ENCODE results near the gene ZNF879.

The ZNF879 gene

DNA sequence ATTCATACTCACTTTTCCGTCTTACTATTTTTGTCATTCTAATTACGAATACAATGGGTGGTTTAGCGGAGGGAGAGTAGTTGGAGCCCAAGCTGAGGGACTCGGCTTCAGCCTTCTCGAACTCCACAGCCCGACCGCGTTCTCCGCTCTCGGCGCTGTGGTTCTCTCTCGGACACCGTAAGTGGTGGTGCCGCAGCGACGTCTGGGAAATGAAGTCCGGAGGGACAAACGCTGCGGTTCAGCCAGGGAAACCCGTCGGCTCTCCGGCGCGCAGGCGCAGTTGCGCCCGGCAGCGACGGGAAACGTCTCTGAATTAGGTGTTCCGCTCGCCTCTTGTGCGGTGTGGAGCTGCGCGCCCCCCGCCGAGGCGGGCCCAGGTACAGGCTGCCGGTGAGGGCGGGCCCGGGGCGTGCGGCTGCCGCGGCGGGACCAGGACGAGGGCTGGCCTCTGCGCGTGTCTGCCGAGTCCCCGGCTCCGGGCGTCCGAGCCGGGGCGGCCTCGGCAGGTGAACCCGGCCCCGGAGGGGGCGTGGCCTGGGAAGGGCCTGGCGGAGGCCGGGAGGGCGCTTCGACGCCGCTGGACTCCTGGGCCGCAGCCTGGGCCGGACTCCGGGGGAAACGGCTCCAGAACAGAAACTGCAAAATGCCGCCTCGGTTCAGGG is at the start of gene ZNF879:
Gene ZNF879 (plus strand): TSS at position 277 of the 662 bp plus-strand sequence. CDS start 1,201 bp downstream, outside the sequence.
- peaks cover 2% of the 10 kb centered on the region; the same call in 1 of the 2 replicates for H3K4me1 ChIP-seq (ENCODE audit: insufficient read depth, low read length)
- no peak within 1 kb of the TSS for H3K27ac ChIP-seq (ENCODE audit: low read length)
- H3K4me3 ChIP-seq (ENCODE audit: low read length) = peak within 1 kb of the TSS; percentile 69
- peaks cover 47% of the 10 kb centered on the region for H3K9me3 ChIP-seq (ENCODE audit: insufficient read depth, low read depth, low read length)
- peaks cover 8% of the 10 kb centered on the region for H3K27me3 ChIP-seq (ENCODE audit: insufficient read depth, low read length)
- peak within 1 kb of the TSS; percentile 68 for H3K9ac ChIP-seq (ENCODE audit: low read depth, low read length)
- peaks cover 21% of the 10 kb centered on the region for H3K36me3 ChIP-seq (ENCODE audit: insufficient read depth, low read depth, low read length)

DNA sequence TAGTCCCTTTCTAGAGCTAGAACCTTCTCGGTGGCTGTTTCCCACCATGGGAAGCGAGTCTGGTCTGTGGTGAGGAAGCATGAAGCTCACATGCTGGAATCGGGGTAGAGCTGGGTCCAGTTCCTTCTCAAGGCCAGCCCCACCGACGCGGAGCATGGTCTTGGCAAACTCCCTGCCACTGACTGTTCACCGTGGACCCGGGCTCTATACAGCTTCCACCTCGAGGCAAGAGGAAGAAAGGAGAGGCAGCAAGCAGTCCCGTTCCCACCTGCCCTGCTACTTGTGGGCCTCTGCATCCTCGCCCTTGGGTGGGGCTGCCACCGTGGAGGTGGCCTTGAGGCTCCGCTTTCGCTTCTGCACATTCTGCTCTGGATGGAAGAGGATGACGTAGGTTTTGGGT is 42.2 kb upstream of the ZNF879 start:
- H3K4me3 ChIP-seq (ENCODE audit: low read length) = no peak overlapping the region
- H3K36me3 ChIP-seq (ENCODE audit: insufficient read depth, low read depth, low read length) = no peaks in the 10 kb centered on the region
- H3K27me3 ChIP-seq (ENCODE audit: insufficient read depth, low read length) = no peaks in the 10 kb centered on the region
- peaks cover 93% of the 10 kb centered on the region for H3K9me3 ChIP-seq (ENCODE audit: insufficient read depth, low read depth, low read length)
- H3K27ac ChIP-seq (ENCODE audit: low read length) = no peak overlapping the region
- no peak overlapping the region for H3K9ac ChIP-seq (ENCODE audit: low read depth, low read length)
- H3K4me1 ChIP-seq (ENCODE audit: insufficient read depth, low read length) = no peaks in the 10 kb centered on the region

DNA sequence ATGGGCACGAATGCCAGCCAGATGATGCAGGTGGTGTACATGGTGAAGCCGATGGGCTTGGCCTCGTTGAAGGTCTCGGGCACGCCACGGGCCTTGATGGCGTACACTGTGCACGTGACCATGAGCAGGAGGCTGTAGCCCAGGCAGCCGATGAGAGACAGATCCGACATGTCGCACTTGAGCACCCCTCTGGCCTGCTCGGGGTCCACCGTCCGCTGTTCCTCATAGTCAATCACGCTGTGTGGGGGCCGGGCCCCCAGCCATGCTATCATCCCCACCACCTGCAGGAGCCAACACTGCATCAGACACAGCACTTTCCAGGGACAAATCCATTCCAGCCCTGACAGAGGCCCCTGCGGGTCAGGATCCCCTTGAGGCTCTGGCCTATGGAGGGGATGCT is 40.7 kb upstream of the ZNF879 start:
- no peak overlapping the region for H3K9ac ChIP-seq (ENCODE audit: low read depth, low read length)
- H3K4me3 ChIP-seq (ENCODE audit: low read length) = no peak overlapping the region
- no peak overlapping the region for H3K27ac ChIP-seq (ENCODE audit: low read length)
- peaks cover 88% of the 10 kb centered on the region for H3K9me3 ChIP-seq (ENCODE audit: insufficient read depth, low read depth, low read length)
- H3K27me3 ChIP-seq (ENCODE audit: insufficient read depth, low read length) = no peaks in the 10 kb centered on the region
- no peaks in the 10 kb centered on the region for H3K4me1 ChIP-seq (ENCODE audit: insufficient read depth, low read length)
- H3K36me3 ChIP-seq (ENCODE audit: insufficient read depth, low read depth, low read length) = no peaks in the 10 kb centered on the region

GRCh38 chr5:178983728-178984127 is 39.9 kb upstream of the ZNF879 start:
- Histone ChIP-seq H3K36me3 (ENCODE audit: insufficient read depth, low read depth, low read length) (no peaks in the 10 kb centered on the region), H3K27ac (ENCODE audit: low read length) (no peak overlapping the region), H3K4me1 (ENCODE audit: insufficient read depth, low read length) (no peaks in the 10 kb centered on the region), H3K4me3 (ENCODE audit: low read length) (no peak overlapping the region), H3K9ac (ENCODE audit: low read depth, low read length) (no peak overlapping the region), H3K27me3 (ENCODE audit: insufficient read depth, low read length) (no peaks in the 10 kb centered on the region), H3K9me3 (ENCODE audit: insufficient read depth, low read depth, low read length) (peaks cover 88% of the 10 kb centered on the region)

- no peak overlapping the region for H3K27ac ChIP-seq (ENCODE audit: low read length)
- peaks cover 85% of the 10 kb centered on the region for H3K9me3 ChIP-seq (ENCODE audit: insufficient read depth, low read depth, low read length)
- no peaks in the 10 kb centered on the region for H3K27me3 ChIP-seq (ENCODE audit: insufficient read depth, low read length)
- H3K4me3 ChIP-seq (ENCODE audit: low read length) = no peak overlapping the region
- no peak overlapping the region for H3K9ac ChIP-seq (ENCODE audit: low read depth, low read length)
- H3K36me3 ChIP-seq (ENCODE audit: insufficient read depth, low read depth, low read length) = no peaks in the 10 kb centered on the region
- H3K4me1 ChIP-seq (ENCODE audit: insufficient read depth, low read length) = no peaks in the 10 kb centered on the region
These were observed 39.2 kb upstream of the ZNF879 start for GRCh38 chr5:178984145-178985072.

- Histone ChIP-seq H3K9ac (ENCODE audit: low read depth, low read length) (no peak overlapping the region), H3K9me3 (ENCODE audit: insufficient read depth, low read depth, low read length) (peaks cover 78% of the 10 kb centered on the region), H3K27me3 (ENCODE audit: insufficient read depth, low read length) (no peaks in the 10 kb centered on the region), H3K27ac (ENCODE audit: low read length) (no peak overlapping the region), H3K4me3 (ENCODE audit: low read length) (no peak overlapping the region), H3K4me1 (ENCODE audit: insufficient read depth, low read length) (no peaks in the 10 kb centered on the region), H3K36me3 (ENCODE audit: insufficient read depth, low read depth, low read length) (no peaks in the 10 kb centered on the region)
These were observed 37.2 kb upstream of the ZNF879 start for GRCh38 chr5:178986326-178986960.

GRCh38 chr5:178988436-178989220 is 35.0 kb upstream of the ZNF879 start:
- Histone ChIP-seq H3K36me3 (ENCODE audit: insufficient read depth, low read depth, low read length) (no peaks in the 10 kb centered on the region), H3K9ac (ENCODE audit: low read depth, low read length) (no peak overlapping the region), H3K27ac (ENCODE audit: low read length) (no peak overlapping the region), H3K9me3 (ENCODE audit: insufficient read depth, low read depth, low read length) (peaks cover 57% of the 10 kb centered on the region), H3K4me3 (ENCODE audit: low read length) (no peak overlapping the region), H3K27me3 (ENCODE audit: insufficient read depth, low read length) (peaks cover 17% of the 10 kb centered on the region), H3K4me1 (ENCODE audit: insufficient read depth, low read length) (no peaks in the 10 kb centered on the region)

GRCh38 chr5:178989311-178989710 is 34.3 kb upstream of the ZNF879 start:
- H3K27ac ChIP-seq (ENCODE audit: low read length) = no peak overlapping the region
- peaks cover 24% of the 10 kb centered on the region for H3K27me3 ChIP-seq (ENCODE audit: insufficient read depth, low read length)
- H3K9ac ChIP-seq (ENCODE audit: low read depth, low read length) = no peak overlapping the region
- no peaks in the 10 kb centered on the region for H3K36me3 ChIP-seq (ENCODE audit: insufficient read depth, low read depth, low read length)
- H3K4me3 ChIP-seq (ENCODE audit: low read length) = no peak overlapping the region
- H3K4me1 ChIP-seq (ENCODE audit: insufficient read depth, low read length) = no peaks in the 10 kb centered on the region
- H3K9me3 ChIP-seq (ENCODE audit: insufficient read depth, low read depth, low read length) = peaks cover 51% of the 10 kb centered on the region

DNA sequence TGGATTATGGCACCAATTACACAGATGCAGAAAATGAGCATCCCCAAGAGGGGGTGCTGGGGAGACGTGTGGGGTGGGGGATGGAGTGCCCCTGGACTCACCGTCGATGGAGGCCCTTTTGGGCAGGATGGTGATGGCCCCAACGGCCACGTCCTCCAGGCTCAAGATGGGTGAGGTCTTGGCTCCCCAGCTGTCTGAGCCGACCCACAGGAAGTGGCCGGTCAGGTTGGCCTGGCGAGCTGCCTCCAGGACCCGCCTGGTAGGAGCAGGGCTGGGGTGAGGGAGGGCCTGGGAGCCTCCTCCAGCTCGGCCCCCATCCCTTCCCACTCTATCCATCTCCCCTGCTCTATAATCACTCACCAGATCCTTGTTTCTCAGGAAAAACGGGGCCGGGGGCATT is 33.1 kb upstream of the ZNF879 start:
- Histone ChIP-seq H3K27me3 (ENCODE audit: insufficient read depth, low read length) (peaks cover 35% of the 10 kb centered on the region), H3K9me3 (ENCODE audit: insufficient read depth, low read depth, low read length) (peaks cover 41% of the 10 kb centered on the region), H3K9ac (ENCODE audit: low read depth, low read length) (no peak overlapping the region), H3K27ac (ENCODE audit: low read length) (no peak overlapping the region), H3K4me3 (ENCODE audit: low read length) (no peak overlapping the region), H3K4me1 (ENCODE audit: insufficient read depth, low read length) (no peaks in the 10 kb centered on the region), H3K36me3 (ENCODE audit: insufficient read depth, low read depth, low read length) (no peaks in the 10 kb centered on the region)

GRCh38 chr5:178991190-178992145 is 32.1 kb upstream of the ZNF879 start:
- peaks cover 32% of the 10 kb centered on the region for H3K9me3 ChIP-seq (ENCODE audit: insufficient read depth, low read depth, low read length)
- no peak overlapping the region for H3K27ac ChIP-seq (ENCODE audit: low read length)

More at GRCh38 chr5:178991190-178992145, 32.1 kb upstream of the ZNF879 start:
- H3K4me1 ChIP-seq (ENCODE audit: insufficient read depth, low read length) = no peaks in the 10 kb centered on the region
- no peak overlapping the region for H3K9ac ChIP-seq (ENCODE audit: low read depth, low read length)
- H3K27me3 ChIP-seq (ENCODE audit: insufficient read depth, low read length) = peaks cover 45% of the 10 kb centered on the region
- H3K4me3 ChIP-seq (ENCODE audit: low read length) = no peak overlapping the region
- H3K36me3 ChIP-seq (ENCODE audit: insufficient read depth, low read depth, low read length) = no peaks in the 10 kb centered on the region

Measured in iPS-20b (cell line).